K562 (cell line): ENCODE results near the gene MYBPHL. TPM values are rescaled to one million over a fixed set of nuclear protein-coding genes. Genes with fewer than 3 reads are reported as not detected.

Source experiments
- ATAC-seq: fragments of 200-7000 bp; cut with Tn5 transposase; 3 replicates; pipeline ENCODE4 v1.9.1; 2020; ENCODE audit warnings: moderate library complexity
- BruUV-seq: library from RNA; stranded (reverse); fragments of 400-500 nt; replicated peaks from 2 replicates; lab custom pipeline; 2021; lab: Mats Ljungman, UMichigan
- CTCF ChIA-PET: fragments of 300-600 bp; formaldehyde crosslinking; extraction: SDS; loops from one replicate; lab custom pipeline; 2021; ENCODE audit warnings: low intra/inter-chr PET ratio; lab: Yijun Ruan, JAX
- POLR2A ChIA-PET: fragments of 300-600, 350-650 bp; sonication (Branson Sonifier 250); formaldehyde crosslinking; extraction: SDS; loops from one replicate; lab custom pipeline; 2021; ENCODE audit warnings: antibody characterized with exemption, inconsistent platforms; lab: Yijun Ruan, JAX
- DNase-seq, 4 experiments: peaks; one replicate each; pipeline versions ENCODE4 v3.0.0 to v3.0.0-alpha.2; 2011 to 2018; ENCODE audit warnings: low spot score in 3 of 4, mixed read lengths in 3 of 4; ENCODE audit errors: extremely low read depth in 1 of 4
- FAIRE-seq: peaks from 2 replicates; lab custom pipeline; 2011; peaks lifted over from hg19 to GRCh38; lab: Jason Lieb, UNC
- H2AFZ ChIP-seq: 2 replicates; pipeline ENCODE4 v1.6.0; 2011; ENCODE audit warnings: low read depth, low read length, control low read depth, inconsistent platforms
- H3K27ac ChIP-seq: fragments of 200-600 bp; 3 replicates; pipeline ENCODE4 v1.8.0; 2011; ENCODE audit warnings: low read depth, mild to moderate bottlenecking, control low read depth, inconsistent platforms, low read length, moderate library complexity, mixed read lengths; ENCODE audit errors: extremely low read depth
- H3K27me3 ChIP-seq, 2 experiments: fragments of 300-600 bp in 1 of 2; 2 replicates in 1 of 2; 3 replicates in 1 of 2; pipeline versions ENCODE4 v1.6.0 to v1.8.0; 2011; ENCODE audit warnings: inconsistent platforms in 2 of 2, low read length in 2 of 2, mild to moderate bottlenecking in 1 of 2, mixed read lengths in 1 of 2, moderate library complexity in 1 of 2; ENCODE audit not compliant: control insufficient read depth in 2 of 2, insufficient read depth in 2 of 2
- H3K36me3 ChIP-seq: fragments of 300-600 bp; 3 replicates; pipeline ENCODE4 v1.8.0; 2011; ENCODE audit warnings: mild to moderate bottlenecking, low read length, inconsistent platforms; ENCODE audit not compliant: control insufficient read depth, insufficient read depth
- H3K4me1 ChIP-seq, 2 experiments: fragments of 200-600 bp in 1 of 2; replicated peaks in 1 of 2; 2 replicates in 1 of 2; 3 replicates in 1 of 2; pipeline versions ENCODE4 v1.5.1 to v1.8.0; 2011; ENCODE audit warnings: inconsistent platforms in 2 of 2, low read length in 2 of 2, mild to moderate bottlenecking in 1 of 2, mixed read lengths in 1 of 2, moderate library complexity in 1 of 2; ENCODE audit not compliant: control insufficient read depth in 2 of 2, insufficient read depth in 2 of 2
- H3K4me2 ChIP-seq: 2 replicates; pipeline ENCODE4 v1.6.1; 2011; ENCODE audit warnings: low read length, control low read depth, inconsistent platforms, mixed read lengths; ENCODE audit not compliant: insufficient read depth
- H3K4me3 ChIP-seq: fragments of 200-600 bp; sonication (generic), shearing (Covaris generic); 2 replicates; pipeline ENCODE4 v1.5.1; 2016; ENCODE audit warnings: control low read depth, inconsistent platforms
- H3K79me2 ChIP-seq: fragments of 200-600 bp; 3 replicates; pipeline ENCODE4 v1.8.0; 2011; ENCODE audit warnings: low read length, inconsistent platforms; ENCODE audit not compliant: control insufficient read depth, insufficient read depth
- H3K9ac ChIP-seq, 2 experiments: 2 replicates each; pipeline versions ENCODE4 v1.6.0 to v1.6.1; 2011; ENCODE audit warnings: low read depth in 2 of 2, low read length in 2 of 2, control low read depth in 1 of 2, inconsistent platforms in 1 of 2, mild to moderate bottlenecking in 1 of 2, mixed read lengths in 1 of 2; ENCODE audit not compliant: insufficient read depth in 1 of 2
- H3K9me1 ChIP-seq: one replicate; pipeline ENCODE4 v1.6.0; 2011; ENCODE audit warnings: inconsistent platforms, mild to moderate bottlenecking, low read length, moderate library complexity; ENCODE audit not compliant: control insufficient read depth, insufficient read depth
- H3K9me3 ChIP-seq: replicated peaks from 2 replicates; pipeline ENCODE4 v1.5.1; 2011; ENCODE audit warnings: low read depth, low read length, inconsistent platforms; ENCODE audit not compliant: control insufficient read depth, insufficient read depth
- H4K20me1 ChIP-seq: replicated peaks from 2 replicates; pipeline ENCODE4 v1.6.1; 2011; ENCODE audit warnings: low read length, inconsistent platforms, mixed read lengths; ENCODE audit not compliant: control insufficient read depth, insufficient read depth
- CREBBP ChIP-seq: IDR thresholded peaks from one replicate; pipeline ENCODE4 v1.6.1; 2012; ENCODE audit warnings: low read depth, mild to moderate bottlenecking, control low read depth, inconsistent platforms, low read length
- EP400 ChIP-seq: fragments of 450-650 bp; IDR thresholded peaks from 2 replicates; pipeline ENCODE4 v1.6.1; 2017; ENCODE audit warnings: antibody characterized with exemption, mild to moderate bottlenecking, moderate library complexity
- HNRNPL ChIP-seq: fragments of 200-400 bp; formaldehyde crosslinking; IDR thresholded peaks from 2 replicates; pipeline ENCODE4 v1.6.1; 2017; ENCODE audit warnings: low read depth, mild to moderate bottlenecking, low read length
- IRF1 ChIP-seq: sonication (generic); formaldehyde crosslinking; IDR thresholded peaks from 2 replicates; pipeline ENCODE4 v1.8.0; 2022; ENCODE audit warnings: missing genetic modification reagents, mild to moderate bottlenecking, borderline replicate concordance
- KAT2B ChIP-seq: IDR thresholded peaks from one replicate; pipeline ENCODE4 v1.6.1; 2012; ENCODE audit warnings: low read depth, mild to moderate bottlenecking, control low read depth, inconsistent platforms, low read length, moderate library complexity
- KDM2B ChIP-seq: fragments of 250-450 bp; sonication (Bioruptor Pico); IDR thresholded peaks from 2 replicates; pipeline ENCODE4 v1.8.0; 2021; ENCODE audit warnings: mild to moderate bottlenecking, moderate library complexity
- LARP7 ChIP-seq: fragments of 450-650 bp; IDR thresholded peaks from 2 replicates; pipeline ENCODE4 v1.6.1; 2016
- NCOA1 ChIP-seq: fragments of 450-650 bp; IDR thresholded peaks from 2 replicates; pipeline ENCODE4 v1.6.1; 2016; ENCODE audit warnings: low read depth
- PHF21A ChIP-seq: fragments of 450-650 bp; IDR thresholded peaks from 2 replicates; pipeline ENCODE4 v1.6.1; 2017; ENCODE audit warnings: low read depth, borderline replicate concordance
- POLR2A ChIP-seq: fragments of 450-650 bp; conservative IDR thresholded peaks from 2 replicates; pipeline ENCODE4 v1.6.1; 2016
- RAD21 ChIP-seq, 2 experiments: fragments of 250-450 bp in 1 of 2; fragments of 450-650 bp in 1 of 2; sonication (Bioruptor Pico) in 1 of 2; formaldehyde crosslinking in 1 of 2; IDR thresholded peaks in 1 of 2; conservative IDR thresholded peaks in 1 of 2; 2 replicates each; pipeline versions ENCODE4 v1.4.0 to v1.8.0; 2020 to 2022; ENCODE audit warnings: mild to moderate bottlenecking in 2 of 2, moderate library complexity in 1 of 2
- XRCC4 ChIP-seq: IDR thresholded peaks from one replicate; pipeline ENCODE4 v1.6.1; 2011; ENCODE audit not compliant: insufficient read depth, insufficient read length; ENCODE audit errors: extremely low read depth
- ZFP30 ChIP-seq: fragments of 250-450 bp; sonication (Bioruptor Pico); IDR thresholded peaks from 2 replicates; pipeline ENCODE4 v1.8.0; 2022; ENCODE audit warnings: moderate library complexity, mild to moderate bottlenecking, inconsistent platforms, borderline replicate concordance
- ZNF121 ChIP-seq: sonication (generic); formaldehyde crosslinking; conservative IDR thresholded peaks from 2 replicates; pipeline ENCODE4 v1.8.0; 2022; ENCODE audit warnings: missing genetic modification reagents
- ZNF224 ChIP-seq: sonication (generic); formaldehyde crosslinking; IDR thresholded peaks from 2 replicates; pipeline ENCODE4 v1.8.0; 2022; ENCODE audit warnings: mild to moderate bottlenecking, missing genetic modification reagents
- ZNF431 ChIP-seq: sonication (generic); formaldehyde crosslinking; IDR thresholded peaks from 2 replicates; pipeline ENCODE4 v1.8.0; 2022; ENCODE audit warnings: mild to moderate bottlenecking, missing genetic modification reagents
- WGBS: fragments of 100-300 bp; shearing (Covaris generic); methylation state at CpG from one replicate; pipeline ENCODE4 v1.1.6; 2016; ENCODE audit warnings: low coverage, mixed read lengths; ENCODE audit not compliant: insufficient coverage; ENCODE audit errors: missing lambda C conversion rate; 5-methylcytosine and 5-hydroxymethylcytosine counted together
- in situ Hi-C: fragments of 300-500 bp; cut with MboI; formaldehyde crosslinking; loops from 4 replicates; pipeline ENCODE4 v1.15.0; 2018; ENCODE audit warnings: inconsistent platforms, mixed read lengths
- intact Hi-C: fragments of 100-400 bp; cut with micrococcal nuclease; formaldehyde crosslinking; loops from 2 replicates; pipeline ENCODE4 v1.14.2; 2022
- polyA plus RNA-seq, 8 experiments: library from polyadenylated mRNA; depleted of rRNA in 4 of 8; stranded (reverse) in 5 of 8; unstranded in 3 of 8; fragments of >200 nt; fragmentation: Nextera tagmentation in 2 of 8; fragmentation: Illumina TruSeq in 1 of 8; extraction: Ambion mirVana in 2 of 8; extraction: Trizol in 1 of 8; gene quantifications; 2 replicates each; pipeline versions ENCODE4 v1.2.1 to v1.2.3, GENCODE V29; 2011 to 2014; ENCODE audit warnings: inconsistent platforms in 1 of 8, missing spikeins in 1 of 8
- total RNA-seq, 7 experiments: library from RNA; depleted of rRNA in 6 of 7; stranded (reverse); fragments of >200 nt in 6 of 7; fragmentation: Illumina TruSeq in 2 of 7; extraction: Trizol in 2 of 7; gene quantifications; 2 replicates each; pipeline versions ENCODE4 v1.2.1 to v1.2.3, GENCODE V29; 2011 to 2021; ENCODE audit warnings: low replicate concordance in 1 of 7
- TF ChIP-seq, protein P1 (sequence below): sonication (generic); formaldehyde crosslinking; IDR thresholded peaks from 2 replicates; pipeline ENCODE4 v1.8.0; 2022; ENCODE audit warnings: mild to moderate bottlenecking, missing genetic modification reagents
- TF ChIP-seq, protein P2 (sequence below): fragments of 450-650 bp; formaldehyde crosslinking; IDR thresholded peaks from 2 replicates; pipeline ENCODE4 v1.4.0; 2022; ENCODE audit warnings: missing genetic modification characterization

MYBPHL gene
- total and polyA plus RNA-seq, 9 of the 15 experiments (the other 6 are each of a cell fraction or from before 2014, with no cell fraction given): 0.20 to 1.9 (median 0.33) TPM

- ATAC-seq: no peak
- 8% methylated on average over 10 of the region's 10 CpGs for WGBS
- TF ChIP-seq KDM2B (CRISPR knock-in tag) (no peak), EP400 (no peak), ZNF431 (no peak), RAD21 (CRISPR knock-in tag; conservative IDR thresholded peaks at IDR 0.05 in 1 of 2, IDR thresholded peaks at IDR 0.05 in 1 of 2) (no peak), LARP7 (0 out of 2 replicates have a peak, but pooled peaks have one; percentile 57), ZNF121 (CRISPR knock-in tag) (no peak), ZFP30 (CRISPR knock-in tag) (no peak), PHF21A (no peak), HNRNPL (no peak), ZNF224 (CRISPR knock-in tag) (no peak), NCOA1 (no peak), CREBBP (no peak), POLR2A (no peak), IRF1 (CRISPR knock-in tag) (no peak), KAT2B (no peak), XRCC4 (no peak)
- TF ChIP-seq, protein P1, sequence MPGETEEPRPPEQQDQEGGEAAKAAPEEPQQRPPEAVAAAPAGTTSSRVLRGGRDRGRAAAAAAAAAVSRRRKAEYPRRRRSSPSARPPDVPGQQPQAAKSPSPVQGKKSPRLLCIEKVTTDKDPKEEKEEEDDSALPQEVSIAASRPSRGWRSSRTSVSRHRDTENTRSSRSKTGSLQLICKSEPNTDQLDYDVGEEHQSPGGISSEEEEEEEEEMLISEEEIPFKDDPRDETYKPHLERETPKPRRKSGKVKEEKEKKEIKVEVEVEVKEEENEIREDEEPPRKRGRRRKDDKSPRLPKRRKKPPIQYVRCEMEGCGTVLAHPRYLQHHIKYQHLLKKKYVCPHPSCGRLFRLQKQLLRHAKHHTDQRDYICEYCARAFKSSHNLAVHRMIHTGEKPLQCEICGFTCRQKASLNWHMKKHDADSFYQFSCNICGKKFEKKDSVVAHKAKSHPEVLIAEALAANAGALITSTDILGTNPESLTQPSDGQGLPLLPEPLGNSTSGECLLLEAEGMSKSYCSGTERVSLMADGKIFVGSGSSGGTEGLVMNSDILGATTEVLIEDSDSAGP (CRISPR knock-in tag): no peak
- TF ChIP-seq, protein P2, sequence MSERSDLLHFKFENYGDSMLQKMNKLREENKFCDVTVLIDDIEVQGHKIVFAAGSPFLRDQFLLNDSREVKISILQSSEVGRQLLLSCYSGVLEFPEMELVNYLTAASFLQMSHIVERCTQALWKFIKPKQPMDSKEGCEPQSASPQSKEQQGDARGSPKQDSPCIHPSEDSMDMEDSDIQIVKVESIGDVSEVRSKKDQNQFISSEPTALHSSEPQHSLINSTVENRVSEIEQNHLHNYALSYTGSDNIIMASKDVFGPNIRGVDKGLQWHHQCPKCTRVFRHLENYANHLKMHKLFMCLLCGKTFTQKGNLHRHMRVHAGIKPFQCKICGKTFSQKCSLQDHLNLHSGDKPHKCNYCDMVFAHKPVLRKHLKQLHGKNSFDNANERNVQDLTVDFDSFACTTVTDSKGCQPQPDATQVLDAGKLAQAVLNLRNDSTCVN (CRISPR knock-in tag): no peak
Observed at GRCh38 chr1:109282497-109282951, 24.3 kb downstream of the MYBPHL start.

More at GRCh38 chr1:109282497-109282951, 24.3 kb downstream of the MYBPHL start:
- no peaks in the 10 kb centered on the region for H3K9me3 ChIP-seq
- peak overlapping the region; percentile 68 for H3K4me3 ChIP-seq
- H3K79me2 ChIP-seq: peaks cover 28% of the 10 kb centered on the region
- peak overlapping the region; percentile 99 for H3K4me2 ChIP-seq
- H3K9ac ChIP-seq: peak overlapping the region; percentile 90 to 94
- CTCF ChIA-PET: interaction anchor here (0.9 kb wide), 1 partner anchor 117 kb away, joined by 6 read pairs; no protein-coding TSS in a partner anchor
- peaks cover 36% of the 10 kb centered on the region; the same call in 2 of the 3 replicates for H3K36me3 ChIP-seq
- intact Hi-C loops: loop anchor here (2.0 kb wide), 1 partner anchor 116 kb away; no protein-coding TSS in a partner anchor
- POLR2A ChIA-PET: interaction anchor here (0.6 to 1.9 kb wide), 19 partner anchors 11 to 250 kb away, joined by 3 to 16 read pairs (median 3); partner anchors contain the start of gene SORT1
- BruUV-seq: TSS peak; percentile 50
- peak overlapping the region; percentile 95 for H2AFZ ChIP-seq
- in situ Hi-C loops: no loop called here
- H3K27ac ChIP-seq: peak overlapping the region; percentile 97
- FAIRE-seq (no peak), DNase-seq (no peak)
- no peaks in the 10 kb centered on the region for H3K9me1 ChIP-seq
- peaks cover 3% of the 10 kb centered on the region; the same call in 1 of the 2 replicates for H4K20me1 ChIP-seq
- H3K4me1 ChIP-seq: peaks cover 36 to 42% of the 10 kb centered on the region in 2 experiments
- H3K27me3 ChIP-seq: no peaks in the 10 kb centered on the region
